Thyroid gland (tissue), 4 donors: ENCODE results near the gene WDR73. TPM values are rescaled to one million over a fixed set of nuclear protein-coding genes. Genes with fewer than 3 reads are reported as not detected.

ENCODE experiments used
- DNase-seq, 2 donors: peaks; one replicate each; pipeline ENCODE4 v3.0.0-alpha.2; 2019
- H3K27ac ChIP-seq, 3 donors: fragments of 200-600 bp; sonication (generic); 1 replicate in 2 of 3; 2 replicates in 1 of 3; pipeline ENCODE4 v1.5.1; 2016 to 2019; ENCODE audit warnings: mild to moderate bottlenecking in 1 of 3, moderate library complexity in 1 of 3
- H3K27me3 ChIP-seq: fragments of 200-600 bp; sonication (generic); one replicate; pipeline ENCODE4 v1.5.1; 2019
- H3K36me3 ChIP-seq, 2 donors: fragments of 200-600 bp; sonication (generic); one replicate each; pipeline ENCODE4 v1.5.1; 2016 to 2019
- H3K4me1 ChIP-seq, 2 donors: fragments of 200-600 bp; sonication (generic); one replicate each; pipeline ENCODE4 v1.5.1; 2017 to 2019
- H3K4me3 ChIP-seq, 3 donors: fragments of 200-600 bp; sonication (generic); replicated peaks in 1 of 3; 1 replicate in 2 of 3; 2 replicates in 1 of 3; pipeline ENCODE4 v1.5.1; 2016; ENCODE audit warnings: mild to moderate bottlenecking in 1 of 3
- H3K9me3 ChIP-seq: fragments of 200-600 bp; sonication (generic); one replicate; pipeline ENCODE4 v1.5.1; 2017
- CTCF ChIP-seq, 6 experiments: fragments of 200-600 bp in 3 of 6; fragments of 450-650 bp in 3 of 6; sonication (generic) in 3 of 6; IDR thresholded peaks; one replicate each; pipeline ENCODE4 v1.5.1; 2016 to 2019; ENCODE audit warnings: antibody characterized with exemption in 6 of 6, mild to moderate bottlenecking in 2 of 6, inconsistent platforms in 1 of 6, moderate library complexity in 1 of 6
- POLR2A ChIP-seq, 2 donors: fragments of 450-650 bp; IDR thresholded peaks; one replicate each; pipeline ENCODE4 v1.6.1; 2017; ENCODE audit warnings: antibody characterized with exemption in 2 of 2, mild to moderate bottlenecking in 2 of 2, moderate library complexity in 1 of 2
- WGBS, 2 donors: methylation state at CpG; one replicate each; pipeline ENCODE4 v1.1.5; 2017; 5-methylcytosine and 5-hydroxymethylcytosine counted together
- intact Hi-C: fragments of 100-400 bp; cut with DNase I; formaldehyde crosslinking; loops from one replicate; pipeline ENCODE4 v1.15.1; 2023
- total RNA-seq, 4 donors: library from RNA; depleted of rRNA; stranded (reverse); fragments of >200 nt; gene quantifications; one replicate each; pipeline ENCODE4 v1.2.3, GENCODE V29; 2016

The WDR73 gene
- total RNA-seq, 4 donors from 2014 or later: 37.5 to 63.3 (median 41.1) TPM

- peaks cover 12 to 13% of the 10 kb centered on the region in 2 donors for H3K36me3 ChIP-seq
- no peak overlapping the region for H3K4me3 ChIP-seq
- H3K27me3 ChIP-seq: no peaks in the 10 kb centered on the region
- H3K9me3 ChIP-seq: no peaks in the 10 kb centered on the region
- no peak overlapping the region for H3K27ac ChIP-seq
- intact Hi-C loops: no loop called here
- no peaks in the 10 kb centered on the region for H3K4me1 ChIP-seq
- TF ChIP-seq POLR2A (IDR thresholded peaks at IDR 0.05): no peak
- no peak for TF ChIP-seq CTCF (IDR thresholded peaks at IDR 0.05)
- 82 to 85% methylated on average over 2 of the region's 2 CpGs for WGBS, 2 donors
- no peak for DNase-seq
These were observed 29.0 kb downstream of the WDR73 start for GRCh38 chr15:84625123-84625522.

GRCh38 chr15:84624359-84624758, 29.7 kb downstream of the WDR73 start:
- H3K4me3 ChIP-seq: no peak overlapping the region
- no peaks in the 10 kb centered on the region for H3K4me1 ChIP-seq
- no peak overlapping the region for H3K27ac ChIP-seq
- H3K36me3 ChIP-seq: peaks cover 12 to 13% of the 10 kb centered on the region in 2 donors
- intact Hi-C loops: no loop called here
- TF ChIP-seq POLR2A (IDR thresholded peaks at IDR 0.05) (no peak), CTCF (IDR thresholded peaks at IDR 0.05) (no peak)
- WGBS, 2 donors: 92 to 93% methylated on average over 6 of the region's 7 CpGs
- DNase-seq: no peak
- no peaks in the 10 kb centered on the region for H3K9me3 ChIP-seq
- no peaks in the 10 kb centered on the region for H3K27me3 ChIP-seq

GRCh38 chr15:84621358-84621979, 32.6 kb downstream of the WDR73 start:
- no peak overlapping the region for H3K4me3 ChIP-seq
- H3K36me3 ChIP-seq: peaks cover 12 to 13% of the 10 kb centered on the region in 2 donors
- peaks cover 0 to 5% of the 10 kb centered on the region in 2 donors for H3K4me1 ChIP-seq
- no peaks in the 10 kb centered on the region for H3K27me3 ChIP-seq
- no peak for TF ChIP-seq CTCF (IDR thresholded peaks at IDR 0.05)
- TF ChIP-seq POLR2A (IDR thresholded peaks at IDR 0.05): no peak
- no peak for DNase-seq
- no peaks in the 10 kb centered on the region for H3K9me3 ChIP-seq
- H3K27ac ChIP-seq: no peak overlapping the region
- intact Hi-C loops: no loop called here
- WGBS, 2 donors: 95 to 98% methylated on average over 16 to 17 of the region's 17 CpGs

- DNase-seq: no peak
- Histone ChIP-seq H3K27me3 (no peaks in the 10 kb centered on the region), H3K4me3 (no peak overlapping the region), H3K27ac (no peak overlapping the region), H3K9me3 (no peaks in the 10 kb centered on the region), H3K36me3 (peaks cover 12 to 13% of the 10 kb centered on the region in 2 donors), H3K4me1 (peaks cover 0 to 7% of the 10 kb centered on the region in 2 donors)
- intact Hi-C loops: no loop called here
- 97% methylated on average over 8 of the region's 8 CpGs for WGBS, 2 donors
- TF ChIP-seq POLR2A (IDR thresholded peaks at IDR 0.05): no peak
- no peak for TF ChIP-seq CTCF (IDR thresholded peaks at IDR 0.05)
These were observed 33.5 kb downstream of the WDR73 start for GRCh38 chr15:84620626-84621025.

- Histone ChIP-seq H3K4me1 (peaks cover 0 to 13% of the 10 kb centered on the region in 2 donors), H3K4me3 (no peak overlapping the region), H3K36me3 (peaks cover 5 to 7% of the 10 kb centered on the region in 2 donors), H3K27me3 (no peaks in the 10 kb centered on the region), H3K9me3 (no peaks in the 10 kb centered on the region), H3K27ac (no peak overlapping the region)
- TF ChIP-seq CTCF (IDR thresholded peaks at IDR 0.05) (no peak), POLR2A (IDR thresholded peaks at IDR 0.05) (no peak)
- 87 to 90% methylated on average over 3 of the region's 3 CpGs for WGBS, 2 donors
- intact Hi-C loops: no loop called here
- no peak for DNase-seq
These were observed 37.8 kb downstream of the WDR73 start for GRCh38 chr15:84616235-84616634.
